Liver (tissue), 9 donors: ENCODE results near the gene DHRS9. TPM values are rescaled to one million over a fixed set of nuclear protein-coding genes. Genes with fewer than 3 reads are reported as not detected.

Source experiments
- DNase-seq: peaks from one replicate; pipeline ENCODE4 v3.0.0-alpha.2; 2017; ENCODE audit warnings: low spot score
- H3K27ac ChIP-seq, 2 donors: one replicate each; pipeline ENCODE4 v1.7.0; 2013; ENCODE audit warnings: inconsistent platforms in 2 of 2, low read length in 2 of 2, control low read depth in 1 of 2, low read depth in 1 of 2, mild to moderate bottlenecking in 1 of 2
- H3K27me3 ChIP-seq, 4 donors: one replicate each; pipeline versions ENCODE4 v1.6.1 to v1.7.0; 2013; ENCODE audit warnings: low read length in 3 of 4, inconsistent platforms in 1 of 4, mild to moderate bottlenecking in 1 of 4, moderate library complexity in 1 of 4; ENCODE audit not compliant: control insufficient read depth in 4 of 4, insufficient read depth in 4 of 4
- H3K36me3 ChIP-seq, 4 donors: one replicate each; pipeline versions ENCODE4 v1.6.1 to v1.7.0; 2013; ENCODE audit warnings: low read length in 3 of 4, mild to moderate bottlenecking in 3 of 4, low read depth in 1 of 4, moderate library complexity in 1 of 4; ENCODE audit not compliant: control insufficient read depth in 4 of 4, insufficient read depth in 3 of 4
- H3K4me1 ChIP-seq, 4 donors: one replicate each; pipeline versions ENCODE4 v1.6.1 to v1.7.0; 2013; ENCODE audit warnings: low read length in 3 of 4, mild to moderate bottlenecking in 3 of 4, moderate library complexity in 1 of 4; ENCODE audit not compliant: control insufficient read depth in 4 of 4, insufficient read depth in 4 of 4
- H3K4me3 ChIP-seq, 3 donors: one replicate each; pipeline versions ENCODE4 v1.6.1 to v1.7.0; 2013; ENCODE audit warnings: low read length in 3 of 3, control low read depth in 1 of 3, low read depth in 1 of 3, mild to moderate bottlenecking in 1 of 3
- H3K9ac ChIP-seq, 2 donors: one replicate each; pipeline ENCODE4 v1.7.0; 2013; ENCODE audit warnings: low read length in 2 of 2, mild to moderate bottlenecking in 2 of 2, moderate library complexity in 2 of 2, control low read depth in 1 of 2, low read depth in 1 of 2
- H3K9me3 ChIP-seq, 4 donors: one replicate each; pipeline versions ENCODE4 v1.6.1 to v1.7.0; 2013; ENCODE audit warnings: low read length in 3 of 4; ENCODE audit not compliant: control insufficient read depth in 4 of 4
- ATF3 ChIP-seq: IDR thresholded peaks from 2 replicates; pipeline ENCODE4 v1.6.1; 2016; ENCODE audit warnings: antibody characterized with exemption
- CTCF ChIP-seq: fragments of 150-350 bp; IDR thresholded peaks from 2 replicates; pipeline ENCODE4 v1.5.1; 2017; ENCODE audit warnings: improper control_type of control experiment, low read depth, low read length; ENCODE audit not compliant: missing input control
- EGR1 ChIP-seq, 2 donors: IDR thresholded peaks; 2 replicates each; pipeline ENCODE4 v1.6.1; 2016 to 2018; ENCODE audit warnings: antibody characterized with exemption in 2 of 2, low read depth in 2 of 2
- FOXA1 ChIP-seq: IDR thresholded peaks from 2 replicates; pipeline ENCODE4 v1.6.1; 2016; ENCODE audit warnings: antibody characterized with exemption
- FOXA2 ChIP-seq: IDR thresholded peaks from 2 replicates; pipeline ENCODE4 v1.6.1; 2016; ENCODE audit warnings: antibody characterized with exemption
- GABPA ChIP-seq, 2 donors: IDR thresholded peaks in 1 of 2; conservative IDR thresholded peaks in 1 of 2; 2 replicates each; pipeline ENCODE4 v1.6.1; 2016; ENCODE audit warnings: antibody characterized with exemption in 2 of 2, mild to moderate bottlenecking in 1 of 2, moderate library complexity in 1 of 2
- HNF4A ChIP-seq, 2 donors: conservative IDR thresholded peaks; 2 replicates each; pipeline ENCODE4 v1.6.1; 2016; ENCODE audit warnings: antibody characterized with exemption in 2 of 2, mild to moderate bottlenecking in 2 of 2
- HNF4G ChIP-seq: IDR thresholded peaks from 2 replicates; pipeline ENCODE4 v1.6.1; 2016; ENCODE audit warnings: antibody characterized with exemption
- JUND ChIP-seq, 2 donors: IDR thresholded peaks; 2 replicates each; pipeline ENCODE4 v1.6.1; 2016; ENCODE audit warnings: antibody characterized with exemption in 2 of 2
- MAX ChIP-seq: IDR thresholded peaks from 2 replicates; pipeline ENCODE4 v1.6.1; 2016; ENCODE audit warnings: antibody characterized with exemption
- NR2F2 ChIP-seq: IDR thresholded peaks from 2 replicates; pipeline ENCODE4 v1.6.1; 2016; ENCODE audit warnings: antibody characterized with exemption
- RAD21 ChIP-seq, 2 donors: IDR thresholded peaks; 2 replicates each; pipeline ENCODE4 v1.6.1; 2016; ENCODE audit warnings: antibody characterized with exemption in 2 of 2, mild to moderate bottlenecking in 2 of 2
- REST ChIP-seq: IDR thresholded peaks from 2 replicates; pipeline ENCODE4 v1.6.1; 2016; ENCODE audit warnings: antibody characterized with exemption, mild to moderate bottlenecking
- RXRA ChIP-seq, 2 donors: IDR thresholded peaks; 2 replicates each; pipeline ENCODE4 v1.6.1; 2017 to 2018; ENCODE audit warnings: antibody characterized with exemption in 2 of 2, mild to moderate bottlenecking in 1 of 2
- SP1 ChIP-seq: IDR thresholded peaks from 2 replicates; pipeline ENCODE4 v1.6.1; 2018; ENCODE audit warnings: antibody characterized with exemption, mild to moderate bottlenecking
- TAF1 ChIP-seq: conservative IDR thresholded peaks from 2 replicates; pipeline ENCODE4 v1.6.1; 2016; ENCODE audit warnings: antibody characterized with exemption, mild to moderate bottlenecking
- YY1 ChIP-seq: IDR thresholded peaks from 2 replicates; pipeline ENCODE4 v1.6.1; 2016; ENCODE audit warnings: antibody characterized with exemption, mild to moderate bottlenecking
- ZBTB33 ChIP-seq: IDR thresholded peaks from 2 replicates; pipeline ENCODE4 v1.6.1; 2016; ENCODE audit warnings: antibody characterized with exemption
- WGBS: extraction: QIAGEN DNeasy Blood & Tissue Kit; methylation state at CpG from one replicate; pipeline ENCODE4 v1.1.7; 2013; 5-methylcytosine and 5-hydroxymethylcytosine counted together
- polyA plus RNA-seq, 2 donors: library from polyadenylated mRNA; stranded (reverse) in 1 of 2; unstranded in 1 of 2; fragments of 200-250 nt in 1 of 2; fragments of >200 nt in 1 of 2; fragmentation: Nextera tagmentation in 1 of 2; extraction: Ambion mirVana in 1 of 2; gene quantifications; one replicate each; pipeline versions ENCODE4 v1.2.1 to v1.2.3, GENCODE V29; 2013 to 2015
- total RNA-seq, 2 donors: library from RNA; depleted of rRNA; stranded (reverse); fragments of >200 nt; gene quantifications; one replicate each; pipeline ENCODE4 v1.2.3, GENCODE V29; 2014
- donor health status: healthy.
- donor health status: healthy.
- donor health status: healthy.
- donor health status: healthy.
- donor health status: healthy.

The DHRS9 gene
- total and polyA plus RNA-seq, 4 donors = 0.25 to 0.93 (median 0.63) TPM

- TF ChIP-seq EGR1 (IDR thresholded peaks at IDR 0.05; ENCODE audit: low read depth in 2 of 2) = no peak
- TF ChIP-seq ATF3 = no peak
- TF ChIP-seq ZBTB33 = no peak
- no peak for TF ChIP-seq YY1
- TF ChIP-seq JUND (IDR thresholded peaks at IDR 0.05) = no peak
- TF ChIP-seq HNF4G = no peak
- TF ChIP-seq GABPA (IDR thresholded peaks at IDR 0.05 in 1 of 2, conservative IDR thresholded peaks at IDR 0.05 in 1 of 2) = no peak
- no peaks in the 10 kb centered on the region for H3K27me3 ChIP-seq
- H3K9me3 ChIP-seq = no peaks in the 10 kb centered on the region
- no peak overlapping the region for H3K27ac ChIP-seq
- no peaks in the 10 kb centered on the region for H3K36me3 ChIP-seq
- H3K4me3 ChIP-seq = no peak overlapping the region
- no peaks in the 10 kb centered on the region for H3K4me1 ChIP-seq
- H3K9ac ChIP-seq = no peak overlapping the region
- DNase-seq = no peak
- WGBS = 86% methylated on average over 7 of the region's 7 CpGs
Observed at GRCh38 chr2:169110419-169110818, 41.1 kb downstream of the DHRS9 start.

- H3K36me3 ChIP-seq = no peaks in the 10 kb centered on the region
- no peak overlapping the region for H3K4me3 ChIP-seq
- no peak for DNase-seq
- no peaks in the 10 kb centered on the region for H3K4me1 ChIP-seq
- no peak for TF ChIP-seq TAF1
- TF ChIP-seq FOXA1 = no peak
- no peak for TF ChIP-seq SP1
- 70% methylated on average over 18 of the region's 18 CpGs for WGBS
- H3K9me3 ChIP-seq = no peaks in the 10 kb centered on the region
- no peak overlapping the region for H3K9ac ChIP-seq
- H3K27ac ChIP-seq = no peak overlapping the region
- no peaks in the 10 kb centered on the region for H3K27me3 ChIP-seq
Observed at GRCh38 chr2:169110916-169111315, 41.6 kb downstream of the DHRS9 start.

- TF ChIP-seq YY1 = no peak
- TF ChIP-seq JUND (IDR thresholded peaks at IDR 0.05) = no peak
- no peak for TF ChIP-seq REST
- no peak for TF ChIP-seq CTCF
- no peak for TF ChIP-seq HNF4G
- no peak for TF ChIP-seq RAD21 (IDR thresholded peaks at IDR 0.05)
- TF ChIP-seq HNF4A (conservative IDR thresholded peaks at IDR 0.05) = no peak
- no peak for TF ChIP-seq RXRA (IDR thresholded peaks at IDR 0.05)
- TF ChIP-seq EGR1 (IDR thresholded peaks at IDR 0.05; ENCODE audit: low read depth in 2 of 2) = no peak
- TF ChIP-seq FOXA2 = no peak
- TF ChIP-seq SP1 = no peak
- no peak for TF ChIP-seq GABPA (IDR thresholded peaks at IDR 0.05 in 1 of 2, conservative IDR thresholded peaks at IDR 0.05 in 1 of 2)
- TF ChIP-seq FOXA1 = no peak
- no peak for TF ChIP-seq ATF3
- TF ChIP-seq TAF1 = no peak
- no peak for TF ChIP-seq MAX
- TF ChIP-seq NR2F2 = no peak
- no peak for TF ChIP-seq ZBTB33
- H3K27me3 ChIP-seq = no peaks in the 10 kb centered on the region
- H3K4me1 ChIP-seq = no peaks in the 10 kb centered on the region
- no peaks in the 10 kb centered on the region for H3K36me3 ChIP-seq
- no peaks in the 10 kb centered on the region for H3K9me3 ChIP-seq
- no peak overlapping the region for H3K4me3 ChIP-seq
- H3K9ac ChIP-seq = no peak overlapping the region
- WGBS = 88% methylated on average over 6 of the region's 6 CpGs
- no peak for DNase-seq
- no peak overlapping the region for H3K27ac ChIP-seq
Observed at GRCh38 chr2:169112841-169113240, 43.5 kb downstream of the DHRS9 start.
